AG10803 (cell line): Measurements from ENCODE around the gene CPM.

Experiments used
- DNase-seq: peaks from one replicate; pipeline ENCODE4 v3.0.0; 2010; ENCODE audit warnings: low read depth
- H3K4me3 ChIP-seq: 2 replicates; pipeline ENCODE4 v1.5.1; 2011; ENCODE audit warnings: mild to moderate bottlenecking, low read length, control low read depth
- CTCF ChIP-seq: conservative IDR thresholded peaks from 2 replicates; pipeline ENCODE4 v1.5.1; 2011; ENCODE audit warnings: mild to moderate bottlenecking, low read length, control low read depth, inconsistent platforms

The CPM gene

DNA sequence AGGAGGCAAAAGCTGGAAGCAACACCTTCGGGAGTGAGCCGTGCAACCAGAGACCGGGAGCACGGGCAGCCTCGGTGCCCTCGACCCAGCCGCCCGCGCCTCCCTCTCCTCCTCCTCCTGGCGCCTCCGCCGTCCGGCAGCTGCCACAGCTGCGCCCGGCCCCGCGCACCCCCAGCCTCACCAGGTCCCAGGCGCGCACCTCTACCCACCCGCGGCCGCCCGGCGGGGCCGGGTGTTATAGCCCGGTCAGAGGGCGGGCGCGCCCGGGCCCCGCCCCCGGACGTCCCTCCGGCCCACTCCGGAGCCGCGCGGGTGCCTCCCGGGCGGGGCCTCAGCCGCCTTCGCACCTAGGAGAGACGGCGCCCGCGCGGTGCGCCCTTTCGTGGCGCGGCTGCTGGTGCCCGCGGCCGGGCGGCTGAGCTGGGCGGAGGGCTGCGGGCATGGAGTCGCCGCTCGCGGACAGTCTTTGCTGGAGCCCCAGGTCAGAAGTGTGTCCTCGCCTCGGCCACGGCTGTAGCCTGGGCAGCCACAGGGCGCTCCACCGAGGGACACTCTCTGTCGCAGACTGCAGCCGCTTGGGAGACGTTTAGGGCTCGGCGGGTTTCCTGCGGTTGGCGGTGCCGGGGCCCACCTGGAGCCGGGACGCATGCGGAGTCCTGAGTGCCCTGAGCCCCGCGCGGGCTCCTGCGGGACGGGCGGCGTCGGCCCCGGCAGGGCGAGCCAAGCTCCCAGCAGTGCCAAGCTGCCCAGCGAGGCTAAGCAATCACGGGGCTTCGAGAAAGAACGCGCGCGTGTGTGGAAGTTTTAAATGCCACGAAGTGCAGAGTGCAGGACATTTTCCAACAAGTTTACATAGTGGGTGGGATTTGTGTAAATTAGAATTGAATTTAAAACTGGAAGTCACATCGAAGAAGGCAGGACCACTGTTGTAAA lies at the start of gene CPM:
Gene CPM (minus strand): TSS at position 211 of the 933 bp plus-strand sequence. CDS start 334 bp downstream, outside the sequence.
- H3K4me3 ChIP-seq, result peak within 1 kb of the TSS; percentile 66
- DNase-seq, result peak; percentile 25
- no peak for TF ChIP-seq CTCF

DNA sequence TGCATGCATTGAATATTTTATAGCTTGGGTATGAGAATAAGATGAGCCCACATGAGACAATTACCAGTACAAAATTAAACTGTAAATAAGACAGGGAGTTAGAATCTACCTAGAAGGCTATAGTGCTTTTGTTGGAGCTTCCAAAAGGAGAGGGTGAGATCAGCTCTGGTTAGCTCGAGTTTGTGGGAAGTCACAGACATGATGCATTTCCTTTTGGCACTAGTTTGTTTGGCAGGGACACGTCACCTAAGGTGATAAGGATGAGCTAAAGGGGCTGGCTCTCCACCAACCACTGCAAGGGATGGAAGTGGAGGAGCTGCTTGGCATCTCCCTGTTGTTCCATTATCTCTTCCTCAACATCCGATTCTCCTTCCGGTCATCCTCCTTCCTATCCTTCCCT lies 48.5 kb upstream of the CPM start:
- peak; percentile 26 for DNase-seq
- TF ChIP-seq CTCF, result no peak
- no peak overlapping the region for H3K4me3 ChIP-seq

DNA sequence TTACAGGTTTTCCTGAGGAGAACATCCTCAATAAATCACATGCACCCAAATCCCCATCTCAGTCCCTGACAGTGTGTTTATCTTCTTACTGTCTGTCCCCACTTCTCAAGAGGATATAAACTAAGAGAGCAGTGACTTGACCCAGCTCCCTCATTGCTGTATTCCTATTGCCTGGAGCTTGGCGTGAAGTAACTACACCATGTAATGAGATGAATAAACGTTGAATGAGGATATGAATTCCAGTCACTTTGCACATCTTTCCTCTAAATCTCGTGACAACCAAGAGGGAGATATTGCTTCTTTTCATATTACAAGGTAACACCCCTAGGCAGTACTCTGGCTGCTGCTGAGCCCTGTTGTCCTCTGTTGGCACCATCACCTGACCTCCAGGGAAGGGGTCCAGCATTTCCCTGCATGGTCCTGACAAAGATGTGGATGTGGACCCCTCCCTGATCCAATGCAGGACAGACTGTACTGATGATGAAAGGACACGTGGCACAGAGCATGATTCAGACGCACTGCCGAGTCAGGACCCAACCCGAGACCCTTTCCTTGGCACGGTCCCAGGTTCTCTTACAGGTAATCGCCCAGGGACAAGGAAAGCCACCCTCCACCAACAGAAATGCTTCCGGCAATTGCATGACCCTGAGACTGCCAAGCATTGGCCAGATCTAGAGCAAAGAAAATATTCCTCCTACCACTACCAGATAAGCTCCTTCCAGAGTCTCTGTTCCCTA lies 47.7 kb upstream of the CPM start:
- TF ChIP-seq CTCF, result no peak
- H3K4me3 ChIP-seq, result no peak overlapping the region
- DNase-seq, result no peak

GRCh38 chr12:68978678-68979077 lies 45.7 kb upstream of the CPM start:
- no peak overlapping the region for H3K4me3 ChIP-seq
- no peak for DNase-seq
- TF ChIP-seq CTCF, result no peak

DNA sequence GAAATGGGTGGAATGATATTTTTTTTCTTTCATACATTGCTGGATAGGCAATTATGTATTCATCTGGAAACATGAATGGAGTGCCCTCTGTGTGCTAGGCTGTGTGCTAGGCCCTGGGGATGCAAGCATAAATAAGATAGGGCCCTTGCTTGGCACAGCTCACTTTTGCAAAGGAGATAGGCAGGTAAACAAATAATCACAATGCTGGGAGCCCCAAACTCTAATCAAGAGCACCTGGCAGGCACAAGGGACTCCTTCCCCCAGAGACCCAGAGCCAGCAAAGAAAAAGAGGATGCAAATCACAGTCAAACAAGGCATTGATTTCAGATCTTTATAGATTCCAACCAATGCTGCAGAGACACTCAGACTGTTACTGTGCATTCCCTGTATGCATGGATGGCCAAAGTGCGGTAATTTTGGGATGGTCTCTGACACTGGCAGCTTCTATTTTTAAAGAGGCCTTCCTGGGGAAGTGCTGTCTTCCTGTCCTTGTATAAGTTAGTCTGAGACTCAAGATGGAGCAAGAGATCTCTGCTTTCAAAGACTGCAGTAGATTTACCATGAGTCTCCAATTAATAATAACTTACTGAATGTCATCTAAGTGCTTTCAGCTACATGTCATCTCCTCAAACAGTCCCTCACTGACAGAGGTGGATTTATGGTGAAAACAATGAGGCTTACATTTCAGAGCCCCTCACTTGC lies 45.1 kb upstream of the CPM start:
- DNase-seq, result no peak
- H3K4me3 ChIP-seq, result no peak overlapping the region
- no peak for TF ChIP-seq CTCF

DNA sequence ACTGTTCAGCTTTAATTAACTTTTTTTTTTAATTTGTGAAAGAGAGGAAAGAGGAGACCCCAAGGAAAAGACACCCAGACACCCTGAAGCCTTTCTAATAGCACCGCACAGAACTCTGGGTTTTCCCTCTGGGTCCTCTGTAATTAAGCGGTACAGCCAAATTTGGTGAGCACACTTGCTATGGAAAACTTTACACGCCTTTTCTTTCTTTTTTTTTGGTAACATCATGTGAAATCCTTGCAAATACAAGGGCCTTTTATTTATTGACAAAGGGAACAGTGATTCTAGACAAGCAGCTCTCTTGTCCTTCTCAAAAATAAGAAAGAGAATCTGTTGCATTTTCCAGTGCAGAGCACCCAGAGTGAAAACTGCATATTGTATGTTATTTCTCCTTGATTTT lies 44.4 kb upstream of the CPM start:
- H3K4me3 ChIP-seq, result no peak overlapping the region
- TF ChIP-seq CTCF, result no peak
- DNase-seq, result no peak
